Erythroblast (primary cell): Measurements from ENCODE around the gene IGF2BP1.

ENCODE experiments used
- GATA1 ChIP-seq: IDR thresholded peaks from 2 replicates; pipeline ENCODE4 v1.6.1; 2011; ENCODE audit warnings: low read depth, mild to moderate bottlenecking, control low read depth, low read length, moderate library complexity
- POLR2A ChIP-seq: IDR thresholded peaks from 2 replicates; pipeline ENCODE4 v1.6.1; 2011; ENCODE audit warnings: mild to moderate bottlenecking, low read length

GRCh38 chr17:49036270-49036626 lies 39.1 kb downstream of the IGF2BP1 start:
- TF ChIP-seq POLR2A (no peak), GATA1 (no peak)
